SH-SY5Y (cell line): Measurements from ENCODE around the gene KCNA10.

ENCODE experiments used
- GATA2 ChIP-seq: IDR thresholded peaks from 2 replicates; pipeline ENCODE4 v1.6.1; 2011; ENCODE audit warnings: mild to moderate bottlenecking, low read depth, low read length
- GATA3 ChIP-seq: IDR thresholded peaks from 2 replicates; pipeline ENCODE4 v1.6.1; 2011; ENCODE audit warnings: low read depth, mild to moderate bottlenecking, low read length, moderate library complexity

DNA sequence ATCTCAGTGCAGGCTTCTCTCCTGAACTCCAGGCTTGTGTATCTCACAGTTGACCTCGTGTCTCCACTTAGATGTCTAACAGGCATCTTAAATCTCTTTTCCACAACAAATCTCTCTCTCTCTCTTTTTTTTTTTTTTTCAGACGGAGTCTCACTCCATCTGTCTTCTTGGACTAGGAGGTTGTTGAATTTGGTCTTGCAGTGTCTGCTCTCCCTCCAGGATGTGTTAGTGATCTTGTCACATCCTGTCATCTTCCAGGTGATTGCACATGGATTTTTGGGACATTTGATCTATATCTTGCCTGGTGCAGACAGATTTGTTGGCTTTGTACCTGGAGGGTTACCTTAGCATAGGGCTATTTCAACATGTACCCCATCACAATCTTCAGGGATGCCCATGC lies 26.5 kb upstream of the KCNA10 start:
- TF ChIP-seq GATA2 = no peak
- no peak for TF ChIP-seq GATA3
